HEK293 (cell line): ENCODE results near the gene NBDY.

ENCODE experiments used
- CTCF ChIA-PET: fragments of 350-600 bp; formaldehyde crosslinking; extraction: SDS; loops from one replicate; lab custom pipeline; 2021; ENCODE audit warnings: antibody characterized with exemption; lab: Yijun Ruan, JAX
- POLR2A ChIA-PET: fragments of 300-600 bp; formaldehyde crosslinking; extraction: SDS; loops from one replicate; lab custom pipeline; 2020; ENCODE audit warnings: antibody characterized with exemption, inconsistent platforms; lab: Yijun Ruan, JAX
- H3K27ac ChIP-seq: fragments of 200-500 bp; sonication (Bioruptor generic); 2 replicates; pipeline ENCODE4 v1.5.1; 2014; ENCODE audit warnings: low read depth, low read length, control low read depth, inconsistent platforms; ENCODE audit errors: extremely low read depth
- H3K36me3 ChIP-seq, 2 experiments: fragments of 200-500 bp in 1 of 2; sonication (Bioruptor generic) in 1 of 2; 1 replicate in 1 of 2; 2 replicates in 1 of 2; pipeline ENCODE4 v1.5.1; 2014 to 2017; ENCODE audit warnings: inconsistent platforms in 2 of 2, low read length in 2 of 2; ENCODE audit not compliant: control insufficient read depth in 2 of 2, insufficient read depth in 1 of 2
- H3K4me1 ChIP-seq: fragments of 200-500 bp; sonication (Bioruptor generic); 2 replicates; pipeline ENCODE4 v1.5.1; 2014; ENCODE audit warnings: mild to moderate bottlenecking, low read length, inconsistent platforms; ENCODE audit not compliant: control insufficient read depth, insufficient read depth
- H3K4me3 ChIP-seq: 2 replicates; pipeline ENCODE4 v1.5.1; 2011; ENCODE audit warnings: low read depth, mild to moderate bottlenecking, control low read depth, low read length, moderate library complexity
- H3K9me3 ChIP-seq: fragments of 200-500 bp; sonication (Bioruptor generic); 2 replicates; pipeline ENCODE4 v1.5.1; 2014; ENCODE audit warnings: low read depth, low read length, inconsistent platforms; ENCODE audit not compliant: control insufficient read depth, insufficient read depth
- BCL6B ChIP-seq: fragments of 450-650 bp; formaldehyde crosslinking; IDR thresholded peaks from 2 replicates; pipeline ENCODE4 v1.5.1; 2017; ENCODE audit warnings: missing biosample characterization, missing genetic modification characterization
- ELK4 ChIP-seq: IDR thresholded peaks from 2 replicates; pipeline ENCODE4 v1.6.1; 2011; ENCODE audit warnings: mild to moderate bottlenecking, low read depth, low read length, borderline replicate concordance
- IKZF3 ChIP-seq: fragments of 450-650 bp; IDR thresholded peaks from 2 replicates; pipeline ENCODE4 v1.5.0; 2018; ENCODE audit warnings: missing biosample characterization, mild to moderate bottlenecking, missing genetic modification characterization, moderate library complexity
- OVOL3 ChIP-seq: fragments of 450-650 bp; formaldehyde crosslinking; IDR thresholded peaks from 2 replicates; pipeline ENCODE4 v1.5.1; 2016; ENCODE audit warnings: missing biosample characterization, missing genetic modification characterization
- PRDM1 ChIP-seq: fragments of 450-650 bp; formaldehyde crosslinking; IDR thresholded peaks from 2 replicates; pipeline ENCODE4; 2016; ENCODE audit warnings: missing biosample characterization, missing genetic modification characterization
- SALL2 ChIP-seq: fragments of 450-650 bp; formaldehyde crosslinking; IDR thresholded peaks from 2 replicates; pipeline ENCODE4 v1.5.0; 2017; ENCODE audit warnings: missing biosample characterization, mild to moderate bottlenecking, missing genetic modification characterization, borderline replicate concordance
- ZBTB21 ChIP-seq: fragments of 450-650 bp; formaldehyde crosslinking; IDR thresholded peaks from 2 replicates; pipeline ENCODE4 v1.5.1; 2017; ENCODE audit warnings: missing biosample characterization, missing genetic modification characterization
- ZEB2 ChIP-seq: fragments of 450-650 bp; formaldehyde crosslinking; IDR thresholded peaks from 2 replicates; pipeline ENCODE4 v1.5.1; 2016; ENCODE audit warnings: missing biosample characterization, missing genetic modification characterization
- ZNF140 ChIP-seq: fragments of 450-650 bp; formaldehyde crosslinking; IDR thresholded peaks from 2 replicates; pipeline ENCODE4 v1.5.1; 2016; ENCODE audit warnings: missing biosample characterization, missing genetic modification characterization
- ZNF266 ChIP-seq: fragments of 450-650 bp; formaldehyde crosslinking; IDR thresholded peaks from 2 replicates; pipeline ENCODE4 v1.5.1; 2016; ENCODE audit warnings: missing biosample characterization, missing genetic modification characterization, low read depth
- ZNF292 ChIP-seq: fragments of 450-650 bp; formaldehyde crosslinking; IDR thresholded peaks from 2 replicates; pipeline ENCODE4 v1.5.1; 2016; ENCODE audit warnings: low read depth, missing biosample characterization, missing genetic modification characterization, borderline replicate concordance
- ZNF513 ChIP-seq: fragments of 450-650 bp; IDR thresholded peaks from 2 replicates; pipeline ENCODE4 v1.5.1; 2018; ENCODE audit warnings: missing biosample characterization, missing genetic modification characterization
- ZNF514 ChIP-seq: fragments of 450-650 bp; formaldehyde crosslinking; IDR thresholded peaks from 2 replicates; pipeline ENCODE4 v1.5.1; 2016; ENCODE audit warnings: missing biosample characterization, missing genetic modification characterization
- ZNF548 ChIP-seq: fragments of 450-650 bp; formaldehyde crosslinking; IDR thresholded peaks from 2 replicates; pipeline ENCODE4 v1.5.1; 2016; ENCODE audit warnings: missing biosample characterization, missing genetic modification characterization
- ZNF560 ChIP-seq: fragments of 450-650 bp; formaldehyde crosslinking; IDR thresholded peaks from 2 replicates; pipeline ENCODE4 v1.5.1; 2017; ENCODE audit warnings: missing biosample characterization, missing genetic modification characterization, borderline replicate concordance
- ZNF623 ChIP-seq: fragments of 450-650 bp; formaldehyde crosslinking; IDR thresholded peaks from 2 replicates; pipeline ENCODE4 v1.5.1; 2016; ENCODE audit warnings: missing biosample characterization, missing genetic modification characterization
- ZNF677 ChIP-seq: fragments of 450-650 bp; IDR thresholded peaks from 2 replicates; pipeline ENCODE4 v1.5.0; 2018; ENCODE audit warnings: missing biosample characterization, mild to moderate bottlenecking, missing genetic modification characterization, moderate library complexity
- TF ChIP-seq, protein P1 (sequence below): fragments of 450-650 bp; formaldehyde crosslinking; IDR thresholded peaks from 2 replicates; pipeline ENCODE4 v1.5.1; 2016; ENCODE audit warnings: missing biosample characterization, missing genetic modification characterization
- TF ChIP-seq, protein P2 (sequence below): fragments of 450-650 bp; formaldehyde crosslinking; IDR thresholded peaks from 2 replicates; pipeline ENCODE4 v1.5.1; 2016; ENCODE audit warnings: missing biosample characterization, missing genetic modification characterization

The NBDY gene

DNA sequence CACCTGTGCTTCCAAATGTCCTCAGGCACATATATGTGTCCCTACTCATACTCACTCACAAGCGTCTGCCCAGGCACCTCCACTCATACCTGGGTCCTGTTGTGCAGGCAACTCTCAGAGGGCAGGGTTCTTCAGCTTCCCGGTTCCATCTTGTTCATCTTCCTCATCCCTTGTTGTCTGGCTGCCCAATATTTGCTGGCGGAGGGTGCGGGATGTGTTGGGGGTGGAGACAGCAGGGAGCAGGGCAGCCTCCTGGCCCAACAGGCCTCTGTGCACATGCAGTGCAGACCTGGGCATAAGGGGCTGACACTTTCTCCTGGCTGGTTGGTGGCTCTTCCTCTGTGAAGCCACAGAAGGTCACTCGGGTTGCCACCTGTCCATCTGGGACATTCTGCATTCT, 32.1 kb downstream of the NBDY start:
- Histone ChIP-seq H3K27ac (no peak overlapping the region), H3K4me3 (no peak overlapping the region), H3K4me1 (0 out of 2 replicates have a peak, but pooled peaks cover 4% of the 10 kb centered on the region), H3K9me3 (no peaks in the 10 kb centered on the region; the same call in 1 of the 2 replicates), H3K36me3 (peaks cover 0 to 5% of the 10 kb centered on the region in 2 experiments; a peak in 1 of 3 replicates)
- CTCF ChIA-PET, result no interaction called here
- POLR2A ChIA-PET, result no interaction called here
- TF ChIP-seq, protein P1, sequence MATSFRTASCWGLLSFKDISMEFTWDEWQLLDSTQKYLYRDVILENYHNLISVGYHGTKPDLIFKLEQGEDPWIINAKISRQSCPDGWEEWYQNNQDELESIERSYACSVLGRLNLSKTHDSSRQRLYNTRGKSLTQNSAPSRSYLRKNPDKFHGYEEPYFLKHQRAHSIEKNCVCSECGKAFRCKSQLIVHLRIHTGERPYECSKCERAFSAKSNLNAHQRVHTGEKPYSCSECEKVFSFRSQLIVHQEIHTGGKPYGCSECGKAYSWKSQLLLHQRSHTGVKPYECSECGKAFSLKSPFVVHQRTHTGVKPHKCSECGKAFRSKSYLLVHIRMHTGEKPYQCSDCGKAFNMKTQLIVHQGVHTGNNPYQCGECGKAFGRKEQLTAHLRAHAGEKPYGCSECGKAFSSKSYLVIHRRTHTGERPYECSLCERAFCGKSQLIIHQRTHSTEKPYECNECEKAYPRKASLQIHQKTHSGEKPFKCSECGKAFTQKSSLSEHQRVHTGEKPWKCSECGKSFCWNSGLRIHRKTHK (tag by site-specific recombination), result no peak
- TF ChIP-seq ELK4 (no peak), ZNF266 (tag by site-specific recombination) (no peak), ZNF623 (tag by site-specific recombination) (no peak), SALL2 (tag by site-specific recombination) (no peak), ZNF292 (tag by site-specific recombination) (no peak), ZNF677 (no peak), ZNF140 (tag by site-specific recombination) (no peak), ZBTB21 (tag by site-specific recombination) (no peak), OVOL3 (no peak), ZNF548 (tag by site-specific recombination) (no peak), ZNF560 (tag by site-specific recombination) (no peak), BCL6B (tag by site-specific recombination) (no peak), IKZF3 (no peak)
- TF ChIP-seq, protein P2, sequence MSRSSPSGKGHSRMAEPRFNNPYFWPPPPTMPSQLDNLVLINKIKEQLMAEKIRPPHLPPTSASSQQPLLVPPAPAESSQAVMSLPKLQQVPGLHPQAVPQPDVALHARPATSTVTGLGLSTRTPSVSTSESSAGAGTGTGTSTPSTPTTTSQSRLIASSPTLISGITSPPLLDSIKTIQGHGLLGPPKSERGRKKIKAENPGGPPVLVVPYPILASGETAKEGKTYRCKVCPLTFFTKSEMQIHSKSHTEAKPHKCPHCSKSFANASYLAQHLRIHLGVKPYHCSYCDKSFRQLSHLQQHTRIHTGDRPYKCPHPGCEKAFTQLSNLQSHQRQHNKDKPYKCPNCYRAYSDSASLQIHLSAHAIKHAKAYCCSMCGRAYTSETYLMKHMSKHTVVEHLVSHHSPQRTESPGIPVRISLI (tag by site-specific recombination), result no peak
- TF ChIP-seq, all 188 proteins: peak for 0

- H3K4me3 ChIP-seq, result no peak overlapping the region
- no peak overlapping the region for H3K27ac ChIP-seq
- ChIA-PET CTCF (no interaction called here), POLR2A (no interaction called here)
- H3K9me3 ChIP-seq, result no peaks in the 10 kb centered on the region; the same call in 1 of the 2 replicates
- peaks cover 10% of the 10 kb centered on the region; the same call in 1 of the 2 replicates for H3K4me1 ChIP-seq
- TF ChIP-seq ZNF513, result peak; percentile 60
- TF ChIP-seq ZEB2 (tag by site-specific recombination), result no peak
- peak; percentile 78; the same call in 1 of the 2 replicates for TF ChIP-seq PRDM1 (tag by site-specific recombination)
- TF ChIP-seq ZNF514 (tag by site-specific recombination), result no peak
- H3K36me3 ChIP-seq, result peaks cover 0 to 14% of the 10 kb centered on the region in 2 experiments; a peak in 1 of 3 replicates
These were observed 33.2 kb downstream of the NBDY start for GRCh38 chrX:56762220-56762619.
